ENCODE results near the gene RNF220. TPM values are rescaled to one million over a fixed set of nuclear protein-coding genes. Genes with fewer than 3 reads are reported as not detected.

The RNF220 gene
- polyA plus RNA-seq, 1 donor from 2014 or later: 142 TPM

- TF ChIP-seq EZH2 (IDR thresholded peaks at IDR 0.05; ENCODE audit: borderline replicate concordance, insufficient read depth, low read length, poor library complexity, severe bottlenecking) (no peak), TAF1 (IDR thresholded peaks at IDR 0.05; ENCODE audit: low read depth) (no peak), CTCF (IDR thresholded peaks at IDR 0.05; ENCODE audit: poor library complexity, severe bottlenecking) (no peak), MXI1 (conservative IDR thresholded peaks at IDR 0.05; ENCODE audit: poor library complexity, severe bottlenecking) (no peak), REST (IDR thresholded peaks at IDR 0.05; ENCODE audit: borderline replicate concordance) (no peak), SMC3 (conservative IDR thresholded peaks at IDR 0.05; ENCODE audit: poor library complexity) (no peak), RAD21 (conservative IDR thresholded peaks at IDR 0.05) (no peak), EP300 (conservative IDR thresholded peaks at IDR 0.05; ENCODE audit: poor library complexity, severe bottlenecking) (no peak), POLR2AphosphoS5 (IDR thresholded peaks at IDR 0.05) (no peak)
- Histone ChIP-seq H3K27me3 (ENCODE audit: insufficient read depth, low read depth, low read length) (peaks cover 4% of the 10 kb centered on the region), H3K9me2 (ENCODE audit: insufficient read depth, low read length) (no peaks in the 10 kb centered on the region), H2AFZ (ENCODE audit: low read depth, low read length) (no peak overlapping the region), H3K79me2 (replicated peaks; ENCODE audit: insufficient read depth, low read length) (no peaks in the 10 kb centered on the region), H3K4me2 (ENCODE audit: low read length) (no peak overlapping the region), H3K9me3 (ENCODE audit: low read length) (no peaks in the 10 kb centered on the region), H3K9ac (ENCODE audit: low read length) (no peak overlapping the region), H3K36me3 (ENCODE audit: insufficient read depth, low read length) (no peaks in the 10 kb centered on the region), H4K20me1 (ENCODE audit: insufficient read depth) (no peaks in the 10 kb centered on the region), H3K27ac (ENCODE audit: low read length) (no peak overlapping the region), H3F3A (ENCODE audit: insufficient read depth, low read length, poor library complexity, severe bottlenecking) (no peaks in the 10 kb centered on the region), H3K4me3 (ENCODE audit: low read length) (no peak overlapping the region)
Observed at GRCh38 chr1:44513111-44513510, 108.1 kb downstream of the RNF220 start.

- H4K20me1 ChIP-seq (ENCODE audit: insufficient read depth): no peaks in the 10 kb centered on the region
- H3F3A ChIP-seq (ENCODE audit: insufficient read depth, low read length, poor library complexity, severe bottlenecking): no peaks in the 10 kb centered on the region
- H3K79me2 ChIP-seq (replicated peaks; ENCODE audit: insufficient read depth, low read length): no peaks in the 10 kb centered on the region
- no peak overlapping the region for H3K4me3 ChIP-seq (ENCODE audit: low read length)
- no peak overlapping the region for H3K9ac ChIP-seq (ENCODE audit: low read length)
- no peaks in the 10 kb centered on the region for H3K36me3 ChIP-seq (ENCODE audit: insufficient read depth, low read length)
- no peak overlapping the region for H3K27ac ChIP-seq (ENCODE audit: low read length)
- no peaks in the 10 kb centered on the region for H3K9me3 ChIP-seq (ENCODE audit: low read length)
- peaks cover 4% of the 10 kb centered on the region for H3K27me3 ChIP-seq (ENCODE audit: insufficient read depth, low read depth, low read length)
- no peak for TF ChIP-seq TAF1 (IDR thresholded peaks at IDR 0.05; ENCODE audit: low read depth)
- no peak for TF ChIP-seq CTCF (IDR thresholded peaks at IDR 0.05; ENCODE audit: poor library complexity, severe bottlenecking)
- no peak for TF ChIP-seq EZH2 (IDR thresholded peaks at IDR 0.05; ENCODE audit: borderline replicate concordance, insufficient read depth, low read length, poor library complexity, severe bottlenecking)
- no peak for TF ChIP-seq MXI1 (conservative IDR thresholded peaks at IDR 0.05; ENCODE audit: poor library complexity, severe bottlenecking)
- TF ChIP-seq RAD21 (conservative IDR thresholded peaks at IDR 0.05): no peak
- no peak for TF ChIP-seq EP300 (conservative IDR thresholded peaks at IDR 0.05; ENCODE audit: poor library complexity, severe bottlenecking)
- no peak for TF ChIP-seq SMC3 (conservative IDR thresholded peaks at IDR 0.05; ENCODE audit: poor library complexity)
- no peak for TF ChIP-seq POLR2AphosphoS5 (IDR thresholded peaks at IDR 0.05)
- TF ChIP-seq REST (IDR thresholded peaks at IDR 0.05; ENCODE audit: borderline replicate concordance): no peak
- no peak overlapping the region for H3K4me2 ChIP-seq (ENCODE audit: low read length)
- no peaks in the 10 kb centered on the region for H3K9me2 ChIP-seq (ENCODE audit: insufficient read depth, low read length)
- no peak overlapping the region for H2AFZ ChIP-seq (ENCODE audit: low read depth, low read length)
Observed at GRCh38 chr1:44514673-44515072, 109.6 kb downstream of the RNF220 start.
